Kidney (tissue), 14 donors: ENCODE data around the gene COL21A1. TPM values are rescaled to one million over a fixed set of nuclear protein-coding genes. Genes with fewer than 3 reads are reported as not detected.
"Not testable (repeated sequence)": the region's sequence is repeated elsewhere in the genome, so short reads cannot be mapped to it uniquely, and the experiment has no call there.

Experiments
- DNase-seq, 5 donors: peaks; one replicate each; pipeline ENCODE4 v3.0.0-alpha.2; 2013 to 2020
- FAIRE-seq: peaks from 2 replicates; lab custom pipeline; 2012; peaks lifted over from hg19 to GRCh38; lab: Jason Lieb, UNC
- H3K27ac ChIP-seq, 2 donors: one replicate each; pipeline ENCODE4 v1.7.0; 2013; ENCODE audit warnings: low read depth in 2 of 2, low read length in 2 of 2, inconsistent platforms in 1 of 2
- H3K27me3 ChIP-seq: one replicate; pipeline ENCODE4 v1.7.1; 2013; ENCODE audit warnings: low read length, inconsistent platforms; ENCODE audit not compliant: control insufficient read depth, insufficient read depth
- H3K36me3 ChIP-seq, 3 donors: one replicate each; pipeline versions ENCODE4 v1.7.0 to v1.7.1; 2013; ENCODE audit warnings: low read length in 3 of 3, control low read depth in 1 of 3, inconsistent platforms in 1 of 3; ENCODE audit not compliant: insufficient read depth in 3 of 3, control insufficient read depth in 2 of 3
- H3K4me1 ChIP-seq, 3 donors: one replicate each; pipeline versions ENCODE4 v1.7.0 to v1.7.1; 2013; ENCODE audit warnings: low read length in 3 of 3, inconsistent platforms in 1 of 3, low read depth in 1 of 3; ENCODE audit not compliant: control insufficient read depth in 2 of 3, insufficient read depth in 2 of 3
- H3K4me3 ChIP-seq, 3 donors: one replicate each; pipeline versions ENCODE4 v1.7.0 to v1.8.1; 2013; ENCODE audit warnings: low read length in 3 of 3, control low read depth in 1 of 3, inconsistent platforms in 1 of 3
- H3K9ac ChIP-seq, 3 donors: one replicate each; pipeline versions ENCODE4 v1.7.0 to v1.7.1; 2013; ENCODE audit warnings: low read length in 3 of 3, control low read depth in 1 of 3, inconsistent platforms in 1 of 3
- H3K9me3 ChIP-seq, 3 donors: one replicate each; pipeline versions ENCODE4 v1.7.0 to v1.7.1; 2013; ENCODE audit warnings: low read length in 3 of 3, control low read depth in 1 of 3, inconsistent platforms in 1 of 3; ENCODE audit not compliant: control insufficient read depth in 2 of 3, insufficient read depth in 1 of 3
- CTCF ChIP-seq: IDR thresholded peaks from 3 replicates; pipeline ENCODE4 v1.5.1; 2012; ENCODE audit warnings: mild to moderate bottlenecking, moderate library complexity, borderline replicate concordance; ENCODE audit not compliant: insufficient read depth; ENCODE audit errors: extremely low read depth
- intact Hi-C: fragments of 100-400 bp; cut with DNase I; formaldehyde crosslinking; loops from one replicate; pipeline ENCODE4 v1.11.1; 2022
- polyA plus RNA-seq: library from polyadenylated mRNA; stranded (reverse); fragments of 350-450 nt; fragmentation: Illumina TruSeq; extraction: RNeasy Lipid Tissue Mini Kit (QIAGEN cat#74804); gene quantifications from one replicate; pipeline ENCODE4 v1.2.3, GENCODE V29; 2014; ENCODE audit warnings: low read depth, low replicate concordance; ENCODE audit not compliant: insufficient read depth
- total RNA-seq: library from RNA; stranded (reverse); fragmentation: NEBNext Ultra II Directional; extraction: Animal tissue kit (Norgen Biotek cat#: 25700); gene quantifications from one replicate; pipeline ENCODE4 v1.2.1, GENCODE V29; 2021
- donor health status: control.
- donor health status: control.
- donor health status: control.
- donor health status: control.
- donor health status: control.
- donor health status: DM: yes; HTN: yes; CAD: no.
- donor health status: Normal renal cell carcinoma (clear cell type).

The COL21A1 gene
- total and polyA plus RNA-seq, 2 donors from 2014 or later: 1.6 to 3.1 TPM

- TF ChIP-seq CTCF: no peak
- H3K9ac ChIP-seq: no peak overlapping the region
- no peak overlapping the region for H3K4me3 ChIP-seq
- no peak for FAIRE-seq
- intact Hi-C loops: no loop called here
- H3K27ac ChIP-seq: no peak overlapping the region
- H3K36me3 ChIP-seq: no peaks in the 10 kb centered on the region
- H3K9me3 ChIP-seq: no peaks in the 10 kb centered on the region
- no peak for DNase-seq
- H3K4me1 ChIP-seq: no peaks in the 10 kb centered on the region
- no peaks in the 10 kb centered on the region for H3K27me3 ChIP-seq
These were observed 230.2 kb downstream of the COL21A1 start for GRCh38 chr6:56017198-56017597.

- H3K9ac ChIP-seq, FAIRE-seq, intact Hi-C loops: not testable (repeated sequence)
These were observed 233.3 kb downstream of the COL21A1 start for GRCh38 chr6:56014039-56014438.

GRCh38 chr6:56009636-56010035 lies 237.7 kb downstream of the COL21A1 start:
- H3K4me3 ChIP-seq: no peak overlapping the region
- no peak for TF ChIP-seq CTCF
- H3K4me1 ChIP-seq: no peaks in the 10 kb centered on the region
- H3K9me3 ChIP-seq: no peaks in the 10 kb centered on the region
- no peak overlapping the region for H3K27ac ChIP-seq
- DNase-seq (no peak), FAIRE-seq (no peak)
- H3K36me3 ChIP-seq: no peaks in the 10 kb centered on the region
- no peaks in the 10 kb centered on the region for H3K27me3 ChIP-seq
- intact Hi-C loops: no loop called here
- no peak overlapping the region for H3K9ac ChIP-seq

More at GRCh38 chr6:56014039-56014438, 233.3 kb downstream of the COL21A1 start:
- H3K4me3 ChIP-seq, H3K36me3 ChIP-seq, H3K27ac ChIP-seq, DNase-seq, H3K27me3 ChIP-seq, H3K4me1 ChIP-seq, H3K9me3 ChIP-seq: not testable (repeated sequence)
